ENCODE results near the gene GNB1. TPM values are rescaled to one million over a fixed set of nuclear protein-coding genes. Genes with fewer than 3 reads are reported as not detected.

GNB1 gene
- total RNA-seq, result 100 to 1,000 TPM; 126 to 386 (median 173) TPM

DNA sequence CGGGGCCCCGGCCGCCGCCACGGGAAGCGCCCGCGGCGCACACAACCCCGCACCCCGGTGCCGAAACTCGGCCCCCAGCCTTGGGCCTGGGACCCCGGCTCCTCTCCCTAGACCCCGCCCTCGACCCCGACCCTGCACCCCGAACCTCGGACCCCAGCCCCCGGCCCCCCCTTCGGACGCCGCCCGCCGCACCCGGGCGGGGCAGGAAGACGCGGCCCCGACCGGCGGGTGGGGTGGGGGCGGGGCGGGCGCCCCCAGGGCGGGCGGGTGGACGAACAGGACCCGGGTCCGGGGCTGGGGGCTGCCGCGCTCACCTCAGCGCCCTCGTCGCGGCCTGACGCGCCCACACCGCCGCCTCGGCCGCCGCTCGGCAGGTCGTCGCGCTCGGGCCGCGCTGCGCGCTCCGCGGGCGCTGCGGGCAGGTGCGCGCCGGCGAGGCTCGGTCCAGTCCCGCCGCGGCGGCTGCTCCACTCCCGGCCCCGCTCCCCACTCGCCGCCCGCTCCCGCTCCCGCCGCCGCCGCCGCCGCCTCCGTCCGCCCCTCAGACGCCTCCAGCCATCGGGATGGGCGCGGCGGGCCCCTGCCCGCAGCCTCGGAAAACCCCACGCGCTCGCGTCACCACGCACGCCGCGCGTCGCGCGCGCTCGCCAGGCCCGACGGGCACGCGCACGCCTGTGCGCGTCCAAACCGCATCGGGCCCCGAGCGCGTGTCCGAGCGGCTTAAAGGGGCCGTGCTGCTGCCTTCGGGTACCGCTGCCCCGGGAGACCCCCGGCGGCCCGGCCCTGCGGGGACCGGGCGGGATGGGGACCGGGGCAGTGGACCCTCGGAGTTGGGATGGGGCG is at the start of gene GNB1:
Gene GNB1, minus strand, starts transcription at position 582 of the 843 bp plus-strand sequence. CDS start 65,634 bp downstream, outside the sequence.
- H3K36me3 ChIP-seq, result no peaks in the 10 kb centered on the region

GRCh38 chr1:1940123-1940425 is 49.2 kb upstream of the GNB1 start:
- Histone ChIP-seq H3K9me3 (no peaks in the 10 kb centered on the region), H3K27ac (no peak overlapping the region), H3K4me1 (peaks cover 6 to 9% (median 7%) of the 10 kb centered on the region in 4 donors), H3K27me3 (peaks cover 0 to 3% (median 0%) of the 10 kb centered on the region in 4 donors), H3K4me3 (no peak overlapping the region), H3K36me3 (no peaks in the 10 kb centered on the region)
- DNase-seq, result no peak
- ATAC-seq (ENCODE audit: low FRiP score in 2 of 2), result no peak
- 85 to 87% methylated on average over 5 to 10 of the region's 12 CpGs for WGBS, 2 donors
- TF ChIP-seq POLR2AphosphoS5 (IDR thresholded peaks at IDR 0.05) (no peak), POLR2A (IDR thresholded peaks at IDR 0.05) (no peak), EP300 (IDR thresholded peaks at IDR 0.05) (no peak)
- TF ChIP-seq, protein P1, sequence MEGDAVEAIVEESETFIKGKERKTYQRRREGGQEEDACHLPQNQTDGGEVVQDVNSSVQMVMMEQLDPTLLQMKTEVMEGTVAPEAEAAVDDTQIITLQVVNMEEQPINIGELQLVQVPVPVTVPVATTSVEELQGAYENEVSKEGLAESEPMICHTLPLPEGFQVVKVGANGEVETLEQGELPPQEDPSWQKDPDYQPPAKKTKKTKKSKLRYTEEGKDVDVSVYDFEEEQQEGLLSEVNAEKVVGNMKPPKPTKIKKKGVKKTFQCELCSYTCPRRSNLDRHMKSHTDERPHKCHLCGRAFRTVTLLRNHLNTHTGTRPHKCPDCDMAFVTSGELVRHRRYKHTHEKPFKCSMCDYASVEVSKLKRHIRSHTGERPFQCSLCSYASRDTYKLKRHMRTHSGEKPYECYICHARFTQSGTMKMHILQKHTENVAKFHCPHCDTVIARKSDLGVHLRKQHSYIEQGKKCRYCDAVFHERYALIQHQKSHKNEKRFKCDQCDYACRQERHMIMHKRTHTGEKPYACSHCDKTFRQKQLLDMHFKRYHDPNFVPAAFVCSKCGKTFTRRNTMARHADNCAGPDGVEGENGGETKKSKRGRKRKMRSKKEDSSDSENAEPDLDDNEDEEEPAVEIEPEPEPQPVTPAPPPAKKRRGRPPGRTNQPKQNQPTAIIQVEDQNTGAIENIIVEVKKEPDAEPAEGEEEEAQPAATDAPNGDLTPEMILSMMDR (IDR thresholded peaks at IDR 0.05), result no peak

More for the DNA sequence above, at the start of gene GNB1:
- WGBS, 2 donors, result 0% methylated on average over 21 of the region's 137 CpGs; no CpG with 5 or more reads in 1 of the 2 donors
- no peaks in the 10 kb centered on the region for H3K27me3 ChIP-seq
- peak; percentile 87 to 99 for DNase-seq
- peak within 1 kb of the TSS; percentile 94 to 99 (median 96) for H3K27ac ChIP-seq
- H3K4me3 ChIP-seq, result peak within 1 kb of the TSS; percentile 71 to 96 (median 90)
- no peaks in the 10 kb centered on the region for H3K9me3 ChIP-seq
- TF ChIP-seq POLR2AphosphoS5 (IDR thresholded peaks at IDR 0.05) (peak; percentile 80 to 86), EP300 (IDR thresholded peaks at IDR 0.05) (peak in 1 of 4 donors; percentile 13), POLR2A (IDR thresholded peaks at IDR 0.05) (peak in 2 of 4 donors; percentile 75 to 86)
- TF ChIP-seq, protein P1 (IDR thresholded peaks at IDR 0.05), result peak in 4 of 6 experiments; percentile 7 to 42 (median 10)
- H3K4me1 ChIP-seq, result peaks cover 46 to 72% (median 60%) of the 10 kb centered on the region in 4 donors
- ATAC-seq (ENCODE audit: low FRiP score in 2 of 2), result peak; percentile 90 to 94

DNA sequence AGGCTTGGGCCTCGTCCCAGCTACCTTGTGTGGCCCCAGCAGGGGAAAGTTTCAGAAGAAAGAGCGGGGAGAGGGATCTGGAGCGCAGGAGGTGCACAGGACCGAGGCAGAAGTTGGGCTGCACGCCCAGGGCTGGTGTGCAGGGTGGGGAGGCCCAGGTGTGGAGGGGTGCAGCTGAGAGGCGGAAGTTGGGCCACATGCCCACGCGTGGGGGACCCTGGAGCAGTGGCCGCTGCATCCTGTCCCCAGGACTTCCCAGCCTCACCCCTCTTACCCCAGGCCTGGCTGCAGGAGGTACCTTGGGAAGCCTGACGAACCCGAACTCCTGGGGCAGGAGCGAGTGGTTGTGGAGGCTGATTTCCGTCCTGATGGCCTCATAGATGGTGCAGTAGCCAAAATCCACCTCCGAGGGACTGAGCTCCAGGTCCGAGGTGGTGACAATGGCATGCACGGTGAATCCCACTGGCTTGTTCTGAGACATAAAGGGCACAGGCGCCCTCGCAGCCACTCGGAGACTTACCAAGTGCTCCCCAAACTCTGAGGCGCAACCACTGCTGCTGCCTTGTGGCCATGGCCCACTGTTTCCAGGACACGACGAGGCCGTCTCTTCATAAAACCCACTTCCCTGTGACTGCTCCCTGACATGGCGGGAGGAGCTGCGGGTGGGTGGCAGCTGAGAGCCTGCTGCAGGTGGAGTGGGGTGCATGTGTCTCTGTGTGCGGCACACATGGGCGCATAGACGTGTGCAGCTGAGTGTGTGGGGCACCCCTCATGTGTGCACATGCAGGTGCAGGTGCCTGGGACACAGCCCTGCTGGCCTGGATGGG is 48.6 kb upstream of the GNB1 start:
- TF ChIP-seq EP300 (IDR thresholded peaks at IDR 0.05), result no peak
- TF ChIP-seq, protein P1 (IDR thresholded peaks at IDR 0.05), result no peak
- no peak for TF ChIP-seq POLR2A (IDR thresholded peaks at IDR 0.05)
- no peak for TF ChIP-seq POLR2AphosphoS5 (IDR thresholded peaks at IDR 0.05)
- H3K36me3 ChIP-seq, result no peaks in the 10 kb centered on the region
- H3K27me3 ChIP-seq, result peaks cover 0 to 3% (median 0%) of the 10 kb centered on the region in 4 donors
- no peaks in the 10 kb centered on the region for H3K9me3 ChIP-seq
- ATAC-seq (ENCODE audit: low FRiP score in 2 of 2) (no peak), DNase-seq (peak in 1 of 2 donors; percentile 73)
- peaks cover 6 to 9% (median 7%) of the 10 kb centered on the region in 4 donors for H3K4me1 ChIP-seq
- H3K4me3 ChIP-seq, result no peak overlapping the region
- WGBS, 2 donors, result 87 to 88% methylated on average over 18 to 28 of the region's 28 CpGs
- H3K27ac ChIP-seq, result no peak overlapping the region

- no peaks in the 10 kb centered on the region for H3K36me3 ChIP-seq
- WGBS, 2 donors, result 86% methylated on average over 21 to 24 of the region's 24 CpGs
- peaks cover 0 to 2% (median under 1%) of the 10 kb centered on the region in 4 donors for H3K4me1 ChIP-seq
- no peak overlapping the region for H3K4me3 ChIP-seq
- peaks cover 0 to 3% (median 0%) of the 10 kb centered on the region in 4 donors for H3K27me3 ChIP-seq
- no peak overlapping the region for H3K27ac ChIP-seq
- no peak for ATAC-seq (ENCODE audit: low FRiP score in 2 of 2)
- peak in 1 of 2 donors; percentile 39 for DNase-seq
- TF ChIP-seq, protein P1 (IDR thresholded peaks at IDR 0.05), result no peak
- TF ChIP-seq POLR2AphosphoS5 (IDR thresholded peaks at IDR 0.05) (no peak), POLR2A (IDR thresholded peaks at IDR 0.05) (no peak), EP300 (IDR thresholded peaks at IDR 0.05) (no peak)
- no peaks in the 10 kb centered on the region for H3K9me3 ChIP-seq
Measured at GRCh38 chr1:1938613-1939295, 47.9 kb upstream of the GNB1 start.

All from upper lobe of left lung (tissue), 6 donors.